H1 (cell line): Measurements from ENCODE around the gene RPE. TPM values are rescaled to one million over a fixed set of nuclear protein-coding genes. Genes with fewer than 3 reads are reported as not detected.

Source experiments
- CTCF ChIA-PET: fragments of 300-600 bp; sonication (Branson Sonifier 250); formaldehyde crosslinking; loops from one replicate; lab custom pipeline; 2021; ENCODE audit not compliant: partially characterized antibody; lab: Charles Lee
- POLR2A ChIA-PET: fragments of 300-600 bp; sonication (Branson Sonifier 250); formaldehyde crosslinking; loops from one replicate; lab custom pipeline; 2021; ENCODE audit warnings: inconsistent platforms; ENCODE audit not compliant: partially characterized antibody; lab: Charles Lee
- DNase-seq, 2 experiments: peaks; one replicate each; pipeline versions ENCODE4 v3.0.0 to v3.0.0-alpha.2; 2010 to 2022; ENCODE audit warnings: low spot score in 2 of 2, low read depth in 1 of 2, mixed read lengths in 1 of 2
- FAIRE-seq: peaks from 2 replicates; lab custom pipeline; 2011; peaks lifted over from hg19 to GRCh38; lab: Jason Lieb, UNC
- H2AFZ ChIP-seq: 2 replicates; pipeline ENCODE4 v1.8.1; 2012; ENCODE audit warnings: low read length, inconsistent platforms
- H2AK5ac ChIP-seq: 2 replicates; pipeline ENCODE4 v1.6.1; 2013; ENCODE audit warnings: low read depth, low read length
- H2BK120ac ChIP-seq: replicated peaks from 2 replicates; pipeline ENCODE3; 2013; ENCODE audit warnings: low read depth, low read length, inconsistent platforms
- H2BK12ac ChIP-seq: 2 replicates; pipeline ENCODE4 v1.6.1; 2013; ENCODE audit warnings: low read depth, low read length
- H2BK15ac ChIP-seq: 2 replicates; pipeline ENCODE4 v1.6.1; 2013; ENCODE audit warnings: low read length
- H2BK20ac ChIP-seq: 2 replicates; pipeline ENCODE4 v1.6.1; 2013; ENCODE audit warnings: low read length
- H2BK5ac ChIP-seq: 2 replicates; pipeline ENCODE4 v1.6.1; 2013; ENCODE audit warnings: low read depth, low read length
- H3K14ac ChIP-seq: 2 replicates; pipeline ENCODE4 v1.6.1; 2013; ENCODE audit warnings: inconsistent platforms; ENCODE audit not compliant: insufficient read length
- H3K18ac ChIP-seq: 2 replicates; pipeline ENCODE4 v1.6.1; 2013; ENCODE audit warnings: low read length; ENCODE audit errors: extremely low read depth
- H3K23ac ChIP-seq: 2 replicates; pipeline ENCODE4 v1.6.1; 2013; ENCODE audit warnings: inconsistent platforms; ENCODE audit not compliant: insufficient read length
- H3K23me2 ChIP-seq: 2 replicates; pipeline ENCODE4 v1.6.1; 2013; ENCODE audit warnings: low read depth, low read length
- H3K27ac ChIP-seq: 2 replicates; pipeline ENCODE4 v1.6.1; 2011; ENCODE audit warnings: low read depth, low read length, inconsistent platforms
- H3K27me3 ChIP-seq, 4 experiments: replicated peaks in 1 of 4; 1 replicate in 1 of 4; 2 replicates in 3 of 4; pipeline versions ENCODE4 v1.6.1 to v1.8.1; 2011 to 2013; ENCODE audit warnings: low read length in 3 of 4, mild to moderate bottlenecking in 3 of 4, inconsistent platforms in 2 of 4, mixed read lengths in 2 of 4, moderate library complexity in 1 of 4; ENCODE audit not compliant: control insufficient read depth in 3 of 4, insufficient read depth in 3 of 4; ENCODE audit errors: extremely low read depth in 1 of 4
- H3K36me3 ChIP-seq, 4 experiments: 2 replicates each; pipeline versions ENCODE4 v1.6.1 to v1.8.1; 2011 to 2013; ENCODE audit warnings: mild to moderate bottlenecking in 4 of 4, low read length in 3 of 4, moderate library complexity in 2 of 4, control low read depth in 1 of 4, inconsistent platforms in 1 of 4; ENCODE audit not compliant: insufficient read depth in 4 of 4, control insufficient read depth in 2 of 4
- H3K4ac ChIP-seq: replicated peaks from 2 replicates; pipeline ENCODE3; 2013; ENCODE audit warnings: low read length, low read depth, mixed read lengths, inconsistent platforms; ENCODE audit not compliant: insufficient read length
- H3K4me1 ChIP-seq, 4 experiments: replicated peaks in 1 of 4; 1 replicate in 1 of 4; 2 replicates in 3 of 4; pipeline versions ENCODE4 v1.6.1 to v1.8.1; 2011 to 2013; ENCODE audit warnings: low read length in 3 of 4, inconsistent platforms in 2 of 4, mixed read lengths in 1 of 4; ENCODE audit not compliant: insufficient read depth in 4 of 4, control insufficient read depth in 3 of 4
- H3K4me2 ChIP-seq, 2 experiments: 2 replicates each; pipeline versions ENCODE4 v1.6.1 to v1.8.1; 2011 to 2013; ENCODE audit warnings: low read depth in 2 of 2, low read length in 2 of 2, control low read depth in 1 of 2, inconsistent platforms in 1 of 2, mild to moderate bottlenecking in 1 of 2; ENCODE audit not compliant: insufficient read depth in 1 of 2
- H3K4me3 ChIP-seq, 4 experiments: fragments of 200-600, 300-600 bp in 1 of 4; sonication (generic), shearing (Covaris generic), sonication (Bioruptor Twin) in 1 of 4; 2 replicates each; pipeline versions ENCODE4 v1.5.1 to v1.8.1; 2011 to 2016; ENCODE audit warnings: low read length in 4 of 4, low read depth in 3 of 4, control low read depth in 2 of 4, inconsistent platforms in 2 of 4, mild to moderate bottlenecking in 2 of 4, mixed read lengths in 1 of 4, moderate library complexity in 1 of 4; ENCODE audit not compliant: insufficient read depth in 2 of 4; ENCODE audit errors: extremely low read depth in 1 of 4
- H3K56ac ChIP-seq: replicated peaks from 2 replicates; pipeline ENCODE3; 2013; ENCODE audit warnings: low read depth, mild to moderate bottlenecking, mixed read lengths, low read length, inconsistent platforms; ENCODE audit not compliant: insufficient read length
- H3K79me1 ChIP-seq: 2 replicates; pipeline ENCODE4 v1.6.1; 2013; ENCODE audit warnings: low read depth, low read length, control low read depth
- H3K79me2 ChIP-seq, 2 experiments: 2 replicates each; pipeline versions ENCODE4 v1.6.1 to v1.8.1; 2012 to 2013; ENCODE audit warnings: low read length in 2 of 2, mild to moderate bottlenecking in 2 of 2, inconsistent platforms in 1 of 2; ENCODE audit not compliant: insufficient read depth in 2 of 2, control insufficient read depth in 1 of 2
- H3K9ac ChIP-seq, 4 experiments: replicated peaks in 1 of 4; 1 replicate in 1 of 4; 2 replicates in 3 of 4; pipeline versions ENCODE4 v1.6.1 to v1.8.1; 2011 to 2013; ENCODE audit warnings: low read depth in 3 of 4, low read length in 3 of 4, control low read depth in 2 of 4, mild to moderate bottlenecking in 2 of 4, moderate library complexity in 2 of 4, inconsistent platforms in 1 of 4; ENCODE audit errors: extremely low read depth in 1 of 4
- H3K9me3 ChIP-seq, 2 experiments: 2 replicates each; pipeline versions ENCODE4 v1.6.1 to v1.8.1; 2012 to 2013; ENCODE audit warnings: mild to moderate bottlenecking in 2 of 2, moderate library complexity in 2 of 2, control low read depth in 1 of 2, inconsistent platforms in 1 of 2, low read depth in 1 of 2, low read length in 1 of 2, mixed read lengths in 1 of 2; ENCODE audit not compliant: insufficient read depth in 2 of 2
- H4K20me1 ChIP-seq, 2 experiments: replicated peaks in 1 of 2; 2 replicates each; pipeline versions ENCODE3 to v1.8.1; 2011 to 2013; ENCODE audit warnings: inconsistent platforms in 2 of 2, low read length in 2 of 2, mild to moderate bottlenecking in 1 of 2; ENCODE audit not compliant: insufficient read depth in 2 of 2, control insufficient read depth in 1 of 2
- H4K5ac ChIP-seq: 2 replicates; pipeline ENCODE4 v1.6.1; 2013; ENCODE audit warnings: low read length, low read depth, mixed read lengths, inconsistent platforms; ENCODE audit not compliant: insufficient read length
- H4K8ac ChIP-seq: 2 replicates; pipeline ENCODE4 v1.8.0; 2013; ENCODE audit warnings: mild to moderate bottlenecking, moderate library complexity, low read length, inconsistent platforms; ENCODE audit not compliant: insufficient read depth; ENCODE audit errors: extremely low read depth
- H4K91ac ChIP-seq: replicated peaks from 2 replicates; pipeline ENCODE3; 2013; ENCODE audit warnings: low read length, mixed read lengths, inconsistent platforms; ENCODE audit not compliant: insufficient read length
- JUND ChIP-seq: IDR thresholded peaks from 2 replicates; pipeline ENCODE4 v1.6.1; 2011; ENCODE audit warnings: mild to moderate bottlenecking, improper control_type of control experiment, low read length
- KDM1A ChIP-seq: fragments of 200-600, 300-600 bp; sonication (generic); IDR thresholded peaks from 2 replicates; pipeline ENCODE4 v1.7.1; 2016; ENCODE audit warnings: mild to moderate bottlenecking, low read length, borderline replicate concordance
- PHF8 ChIP-seq: fragments of 200-600 bp; sonication (generic); conservative IDR thresholded peaks from 2 replicates; pipeline ENCODE4 v1.7.1; 2012; ENCODE audit warnings: low read depth, mild to moderate bottlenecking, inconsistent platforms, low read length, moderate library complexity
- SP2 ChIP-seq: IDR thresholded peaks from 2 replicates; pipeline ENCODE4 v1.6.1; 2012; ENCODE audit warnings: mild to moderate bottlenecking, low read length, inconsistent platforms
- whole genome bisulfite sequencing, 2 experiments: shearing (Covaris generic) in 1 of 2; methylation state at CpG; one replicate each; pipeline versions ENCODE4 v1.1.6 to v1.1.7; 2013 to 2015; ENCODE audit warnings: low lambda C conversion rate in 2 of 2, mixed read lengths in 2 of 2, inconsistent platforms in 1 of 2, low coverage in 1 of 2, missing lambda C conversion rate in 1 of 2; ENCODE audit not compliant: insufficient replicate concordance in 2 of 2, insufficient coverage in 1 of 2, insufficient read length in 1 of 2; ENCODE audit errors: extremely low coverage in 1 of 2, missing lambda C conversion rate in 1 of 2; 5-methylcytosine and 5-hydroxymethylcytosine counted together
- polyA plus RNA-seq, 7 experiments: library from polyadenylated mRNA; depleted of rRNA in 3 of 7; stranded (reverse) in 5 of 7; unstranded in 2 of 7; fragments of >200 nt in 5 of 7; fragments of 200-250 nt in 2 of 7; gene quantifications; 1 replicate in 5 of 7; 2 replicates in 1 of 7; 4 replicates in 1 of 7; pipeline versions ENCODE4 v1.2.1 to v1.2.3, GENCODE V29; 2011 to 2013; ENCODE audit warnings: missing spikeins in 2 of 7, mixed read lengths in 2 of 7
- total RNA-seq: library from RNA; stranded (reverse); fragmentation: NEBNext Ultra II Directional; extraction: Animal tissue kit (Norgen Biotek cat#: 25700); gene quantifications from 2 replicates; pipeline ENCODE4 v1.2.1, GENCODE V29; 2021

The RPE gene
- total and polyA plus RNA-seq, 2 of the 8 experiments (the other 6 are each of a cell fraction or from before 2014, with no cell fraction given), result 77.8 to 102 TPM

DNA sequence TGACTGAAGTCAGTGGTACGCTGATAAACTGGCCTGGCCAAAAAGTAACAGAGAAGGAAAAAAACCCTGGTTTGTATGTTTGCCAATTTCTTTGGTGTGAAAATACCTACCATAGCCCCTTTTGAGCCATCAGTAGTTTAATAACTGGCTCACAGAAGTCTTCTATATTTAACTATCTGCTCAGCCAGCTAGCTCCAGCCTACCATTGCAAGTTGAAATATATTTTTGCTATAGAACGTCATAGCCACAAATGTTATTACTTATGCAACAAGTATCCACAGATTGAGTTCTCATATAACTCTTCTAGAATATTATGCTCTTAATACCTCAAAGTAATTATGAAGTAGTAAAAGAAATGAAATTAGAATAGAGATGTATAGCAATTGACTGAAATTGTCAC, 25.2 kb downstream of the RPE start:
- no peak overlapping the region for H3K4ac ChIP-seq
- no peak overlapping the region for H2BK120ac ChIP-seq
- no peak overlapping the region for H2BK20ac ChIP-seq
- H3K27ac ChIP-seq, result no peak overlapping the region
- H2BK15ac ChIP-seq, result no peak overlapping the region
- ChIA-PET CTCF (no interaction called here), POLR2A (interaction anchor here (1.2 to 1.4 kb wide), 4 partner anchors 8 to 50 kb away, joined by 3 to 6 read pairs (median 4); no protein-coding TSS in a partner anchor)
- H4K91ac ChIP-seq, result no peak overlapping the region
- H4K8ac ChIP-seq, result no peak overlapping the region
- FAIRE-seq, result no peak
- H3K23ac ChIP-seq, result no peak overlapping the region
- H3K79me2 ChIP-seq, result no peaks in the 10 kb centered on the region
- H3K9ac ChIP-seq, result no peak overlapping the region
- H2BK5ac ChIP-seq, result no peak overlapping the region
- peaks cover 0 to 36% (median 9%) of the 10 kb centered on the region in 4 experiments; a peak in 6 of 8 replicates for H3K36me3 ChIP-seq
- no peak overlapping the region for H4K5ac ChIP-seq
- WGBS, 2 experiments, result 90% methylated on average over 2 of the region's 2 CpGs; no CpG with 5 or more reads in 1 of the 2 experiments
- DNase-seq, result no peak
- H2AFZ ChIP-seq, result no peak overlapping the region
- no peaks in the 10 kb centered on the region for H3K23me2 ChIP-seq
- H3K56ac ChIP-seq, result no peak overlapping the region
- no peak overlapping the region for H3K4me3 ChIP-seq
- no peak overlapping the region for H3K14ac ChIP-seq
- H2AK5ac ChIP-seq, result no peak overlapping the region
- H2BK12ac ChIP-seq, result no peak overlapping the region
- H3K27me3 ChIP-seq, result no peaks in the 10 kb centered on the region
- H3K4me2 ChIP-seq, result no peak overlapping the region
- no peaks in the 10 kb centered on the region for H3K79me1 ChIP-seq
- no peaks in the 10 kb centered on the region for H4K20me1 ChIP-seq
- H3K18ac ChIP-seq, result no peak overlapping the region
- H3K4me1 ChIP-seq, result no peaks in the 10 kb centered on the region
- no peaks in the 10 kb centered on the region for H3K9me3 ChIP-seq
- TF ChIP-seq PHF8, result no peak
- TF ChIP-seq KDM1A, result no peak
- no peak for TF ChIP-seq SP2
- no peak for TF ChIP-seq JUND
